H1 (cell line): ENCODE measurements around the gene TNN. TPM values are rescaled to one million over a fixed set of nuclear protein-coding genes. Genes with fewer than 3 reads are reported as not detected.

Source experiments
- CTCF ChIA-PET: fragments of 300-600 bp; sonication (Branson Sonifier 250); formaldehyde crosslinking; loops from one replicate; lab custom pipeline; 2021; ENCODE audit not compliant: partially characterized antibody; lab: Charles Lee
- POLR2A ChIA-PET: fragments of 300-600 bp; sonication (Branson Sonifier 250); formaldehyde crosslinking; loops from one replicate; lab custom pipeline; 2021; ENCODE audit warnings: inconsistent platforms; ENCODE audit not compliant: partially characterized antibody; lab: Charles Lee
- DNase-seq, 2 experiments: peaks; one replicate each; pipeline versions ENCODE4 v3.0.0 to v3.0.0-alpha.2; 2010 to 2022; ENCODE audit warnings: low spot score in 2 of 2, low read depth in 1 of 2, mixed read lengths in 1 of 2
- FAIRE-seq: peaks from 2 replicates; lab custom pipeline; 2011; peaks lifted over from hg19 to GRCh38; lab: Jason Lieb, UNC
- H2AFZ ChIP-seq: 2 replicates; pipeline ENCODE4 v1.8.1; 2012; ENCODE audit warnings: low read length, inconsistent platforms
- H2AK5ac ChIP-seq: 2 replicates; pipeline ENCODE4 v1.6.1; 2013; ENCODE audit warnings: low read depth, low read length
- H2BK120ac ChIP-seq: replicated peaks from 2 replicates; pipeline ENCODE3; 2013; ENCODE audit warnings: low read depth, low read length, inconsistent platforms
- H2BK12ac ChIP-seq: 2 replicates; pipeline ENCODE4 v1.6.1; 2013; ENCODE audit warnings: low read depth, low read length
- H2BK15ac ChIP-seq: 2 replicates; pipeline ENCODE4 v1.6.1; 2013; ENCODE audit warnings: low read length
- H2BK20ac ChIP-seq: 2 replicates; pipeline ENCODE4 v1.6.1; 2013; ENCODE audit warnings: low read length
- H2BK5ac ChIP-seq: 2 replicates; pipeline ENCODE4 v1.6.1; 2013; ENCODE audit warnings: low read depth, low read length
- H3K14ac ChIP-seq: 2 replicates; pipeline ENCODE4 v1.6.1; 2013; ENCODE audit warnings: inconsistent platforms; ENCODE audit not compliant: insufficient read length
- H3K18ac ChIP-seq: 2 replicates; pipeline ENCODE4 v1.6.1; 2013; ENCODE audit warnings: low read length; ENCODE audit errors: extremely low read depth
- H3K23ac ChIP-seq: 2 replicates; pipeline ENCODE4 v1.6.1; 2013; ENCODE audit warnings: inconsistent platforms; ENCODE audit not compliant: insufficient read length
- H3K23me2 ChIP-seq: 2 replicates; pipeline ENCODE4 v1.6.1; 2013; ENCODE audit warnings: low read depth, low read length
- H3K27ac ChIP-seq: 2 replicates; pipeline ENCODE4 v1.6.1; 2011; ENCODE audit warnings: low read depth, low read length, inconsistent platforms
- H3K27me3 ChIP-seq, 4 experiments: replicated peaks in 1 of 4; 1 replicate in 1 of 4; 2 replicates in 3 of 4; pipeline versions ENCODE4 v1.6.1 to v1.8.1; 2011 to 2013; ENCODE audit warnings: low read length in 3 of 4, mild to moderate bottlenecking in 3 of 4, inconsistent platforms in 2 of 4, mixed read lengths in 2 of 4, moderate library complexity in 1 of 4; ENCODE audit not compliant: control insufficient read depth in 3 of 4, insufficient read depth in 3 of 4; ENCODE audit errors: extremely low read depth in 1 of 4
- H3K36me3 ChIP-seq, 4 experiments: 2 replicates each; pipeline versions ENCODE4 v1.6.1 to v1.8.1; 2011 to 2013; ENCODE audit warnings: mild to moderate bottlenecking in 4 of 4, low read length in 3 of 4, moderate library complexity in 2 of 4, control low read depth in 1 of 4, inconsistent platforms in 1 of 4; ENCODE audit not compliant: insufficient read depth in 4 of 4, control insufficient read depth in 2 of 4
- H3K4ac ChIP-seq: replicated peaks from 2 replicates; pipeline ENCODE3; 2013; ENCODE audit warnings: low read length, low read depth, mixed read lengths, inconsistent platforms; ENCODE audit not compliant: insufficient read length
- H3K4me1 ChIP-seq, 4 experiments: replicated peaks in 1 of 4; 1 replicate in 1 of 4; 2 replicates in 3 of 4; pipeline versions ENCODE4 v1.6.1 to v1.8.1; 2011 to 2013; ENCODE audit warnings: low read length in 3 of 4, inconsistent platforms in 2 of 4, mixed read lengths in 1 of 4; ENCODE audit not compliant: insufficient read depth in 4 of 4, control insufficient read depth in 3 of 4
- H3K4me2 ChIP-seq, 2 experiments: 2 replicates each; pipeline versions ENCODE4 v1.6.1 to v1.8.1; 2011 to 2013; ENCODE audit warnings: low read depth in 2 of 2, low read length in 2 of 2, control low read depth in 1 of 2, inconsistent platforms in 1 of 2, mild to moderate bottlenecking in 1 of 2; ENCODE audit not compliant: insufficient read depth in 1 of 2
- H3K4me3 ChIP-seq, 4 experiments: fragments of 200-600, 300-600 bp in 1 of 4; sonication (generic), shearing (Covaris generic), sonication (Bioruptor Twin) in 1 of 4; 2 replicates each; pipeline versions ENCODE4 v1.5.1 to v1.8.1; 2011 to 2016; ENCODE audit warnings: low read length in 4 of 4, low read depth in 3 of 4, control low read depth in 2 of 4, inconsistent platforms in 2 of 4, mild to moderate bottlenecking in 2 of 4, mixed read lengths in 1 of 4, moderate library complexity in 1 of 4; ENCODE audit not compliant: insufficient read depth in 2 of 4; ENCODE audit errors: extremely low read depth in 1 of 4
- H3K56ac ChIP-seq: replicated peaks from 2 replicates; pipeline ENCODE3; 2013; ENCODE audit warnings: low read depth, mild to moderate bottlenecking, mixed read lengths, low read length, inconsistent platforms; ENCODE audit not compliant: insufficient read length
- H3K79me1 ChIP-seq: 2 replicates; pipeline ENCODE4 v1.6.1; 2013; ENCODE audit warnings: low read depth, low read length, control low read depth
- H3K79me2 ChIP-seq, 2 experiments: 2 replicates each; pipeline versions ENCODE4 v1.6.1 to v1.8.1; 2012 to 2013; ENCODE audit warnings: low read length in 2 of 2, mild to moderate bottlenecking in 2 of 2, inconsistent platforms in 1 of 2; ENCODE audit not compliant: insufficient read depth in 2 of 2, control insufficient read depth in 1 of 2
- H3K9ac ChIP-seq, 4 experiments: replicated peaks in 1 of 4; 1 replicate in 1 of 4; 2 replicates in 3 of 4; pipeline versions ENCODE4 v1.6.1 to v1.8.1; 2011 to 2013; ENCODE audit warnings: low read depth in 3 of 4, low read length in 3 of 4, control low read depth in 2 of 4, mild to moderate bottlenecking in 2 of 4, moderate library complexity in 2 of 4, inconsistent platforms in 1 of 4; ENCODE audit errors: extremely low read depth in 1 of 4
- H3K9me3 ChIP-seq, 2 experiments: 2 replicates each; pipeline versions ENCODE4 v1.6.1 to v1.8.1; 2012 to 2013; ENCODE audit warnings: mild to moderate bottlenecking in 2 of 2, moderate library complexity in 2 of 2, control low read depth in 1 of 2, inconsistent platforms in 1 of 2, low read depth in 1 of 2, low read length in 1 of 2, mixed read lengths in 1 of 2; ENCODE audit not compliant: insufficient read depth in 2 of 2
- H4K20me1 ChIP-seq, 2 experiments: replicated peaks in 1 of 2; 2 replicates each; pipeline versions ENCODE3 to v1.8.1; 2011 to 2013; ENCODE audit warnings: inconsistent platforms in 2 of 2, low read length in 2 of 2, mild to moderate bottlenecking in 1 of 2; ENCODE audit not compliant: insufficient read depth in 2 of 2, control insufficient read depth in 1 of 2
- H4K5ac ChIP-seq: 2 replicates; pipeline ENCODE4 v1.6.1; 2013; ENCODE audit warnings: low read length, low read depth, mixed read lengths, inconsistent platforms; ENCODE audit not compliant: insufficient read length
- H4K8ac ChIP-seq: 2 replicates; pipeline ENCODE4 v1.8.0; 2013; ENCODE audit warnings: mild to moderate bottlenecking, moderate library complexity, low read length, inconsistent platforms; ENCODE audit not compliant: insufficient read depth; ENCODE audit errors: extremely low read depth
- H4K91ac ChIP-seq: replicated peaks from 2 replicates; pipeline ENCODE3; 2013; ENCODE audit warnings: low read length, mixed read lengths, inconsistent platforms; ENCODE audit not compliant: insufficient read length
- BACH1 ChIP-seq: IDR thresholded peaks from 2 replicates; pipeline ENCODE4 v1.6.1; 2012; ENCODE audit warnings: low read length, improper control_type of control experiment
- BCL11A ChIP-seq, 2 experiments: IDR thresholded peaks; one replicate each; pipeline ENCODE4 v1.6.1; 2011; ENCODE audit warnings: low read depth in 2 of 2, low read length in 2 of 2, mild to moderate bottlenecking in 2 of 2
- BRCA1 ChIP-seq: IDR thresholded peaks from 2 replicates; pipeline ENCODE4 v1.6.1; 2012; ENCODE audit warnings: low read depth, low read length, improper control_type of control experiment
- GABPA ChIP-seq: IDR thresholded peaks from 2 replicates; pipeline ENCODE4 v1.6.1; 2011; ENCODE audit warnings: mild to moderate bottlenecking, low read length, moderate library complexity, borderline replicate concordance; ENCODE audit not compliant: insufficient read depth
- HDAC2 ChIP-seq, 2 experiments: fragments of 300-600 bp in 1 of 2; sonication (generic) in 1 of 2; IDR thresholded peaks; 2 replicates each; pipeline ENCODE4 v1.6.1; 2011 to 2012; ENCODE audit warnings: low read depth in 2 of 2, low read length in 2 of 2, mild to moderate bottlenecking in 2 of 2, moderate library complexity in 2 of 2, borderline replicate concordance in 1 of 2, inconsistent platforms in 1 of 2
- KDM1A ChIP-seq: fragments of 200-600, 300-600 bp; sonication (generic); IDR thresholded peaks from 2 replicates; pipeline ENCODE4 v1.7.1; 2016; ENCODE audit warnings: mild to moderate bottlenecking, low read length, borderline replicate concordance
- MAX ChIP-seq: IDR thresholded peaks from 2 replicates; pipeline ENCODE4 v1.6.1; 2012; ENCODE audit warnings: inconsistent platforms
- PHF8 ChIP-seq: fragments of 200-600 bp; sonication (generic); conservative IDR thresholded peaks from 2 replicates; pipeline ENCODE4 v1.7.1; 2012; ENCODE audit warnings: low read depth, mild to moderate bottlenecking, inconsistent platforms, low read length, moderate library complexity
- SIN3A ChIP-seq, 2 experiments: IDR thresholded peaks in 1 of 2; conservative IDR thresholded peaks in 1 of 2; 2 replicates each; pipeline ENCODE4 v1.6.1; 2011 to 2012; ENCODE audit warnings: low read length in 2 of 2, improper control_type of control experiment in 1 of 2, low read depth in 1 of 2, mild to moderate bottlenecking in 1 of 2
- SP4 ChIP-seq: IDR thresholded peaks from 2 replicates; pipeline ENCODE4 v1.6.1; 2012; ENCODE audit warnings: low read length, inconsistent platforms
- SRF ChIP-seq: IDR thresholded peaks from 2 replicates; pipeline ENCODE4 v1.6.1; 2011; ENCODE audit warnings: mild to moderate bottlenecking, low read depth, low read length, moderate library complexity
- TAF7 ChIP-seq: optimal IDR thresholded peaks from 2 replicates; pipeline ENCODE3; 2011; ENCODE audit warnings: low read depth, mild to moderate bottlenecking, inconsistent platforms, low read length, moderate library complexity, borderline replicate concordance
- TEAD4 ChIP-seq: IDR thresholded peaks from 2 replicates; pipeline ENCODE4 v1.6.1; 2012; ENCODE audit warnings: low read depth, low read length, inconsistent platforms, mixed read lengths
- YY1 ChIP-seq: IDR thresholded peaks from 2 replicates; pipeline ENCODE4 v1.6.1; 2011; ENCODE audit warnings: low read depth, mild to moderate bottlenecking, low read length
- WGBS, 2 experiments: shearing (Covaris generic) in 1 of 2; methylation state at CpG; one replicate each; pipeline versions ENCODE4 v1.1.6 to v1.1.7; 2013 to 2015; ENCODE audit warnings: low lambda C conversion rate in 2 of 2, mixed read lengths in 2 of 2, inconsistent platforms in 1 of 2, low coverage in 1 of 2, missing lambda C conversion rate in 1 of 2; ENCODE audit not compliant: insufficient replicate concordance in 2 of 2, insufficient coverage in 1 of 2, insufficient read length in 1 of 2; ENCODE audit errors: extremely low coverage in 1 of 2, missing lambda C conversion rate in 1 of 2; 5-methylcytosine and 5-hydroxymethylcytosine counted together
- polyA plus RNA-seq, 7 experiments: library from polyadenylated mRNA; depleted of rRNA in 3 of 7; stranded (reverse) in 5 of 7; unstranded in 2 of 7; fragments of >200 nt in 5 of 7; fragments of 200-250 nt in 2 of 7; gene quantifications; 1 replicate in 5 of 7; 2 replicates in 1 of 7; 4 replicates in 1 of 7; pipeline versions ENCODE4 v1.2.1 to v1.2.3, GENCODE V29; 2011 to 2013; ENCODE audit warnings: missing spikeins in 2 of 7, mixed read lengths in 2 of 7
- total RNA-seq: library from RNA; stranded (reverse); fragmentation: NEBNext Ultra II Directional; extraction: Animal tissue kit (Norgen Biotek cat#: 25700); gene quantifications from 2 replicates; pipeline ENCODE4 v1.2.1, GENCODE V29; 2021

TNN gene
- total and polyA plus RNA-seq, 2 of the 8 experiments (the other 6 are each of a cell fraction or from before 2014, with no cell fraction given), result 0.21 to 0.30 TPM

GRCh38 chr1:175172503-175172902 lies 104.9 kb downstream of the TNN start:
- no peak overlapping the region for H3K18ac ChIP-seq
- no peak overlapping the region for H4K8ac ChIP-seq
- CTCF ChIA-PET, result interaction anchor here (1.2 to 5.1 kb wide), 4 partner anchors 9 to 30 kb away, joined by 3 to 35 read pairs (median 6); no protein-coding TSS in a partner anchor
- no peak overlapping the region for H3K27ac ChIP-seq
- no peak overlapping the region for H2BK12ac ChIP-seq
- H2AK5ac ChIP-seq, result no peak overlapping the region
- H3K9me3 ChIP-seq, result no peaks in the 10 kb centered on the region
- FAIRE-seq, result no peak
- no peaks in the 10 kb centered on the region for H3K36me3 ChIP-seq
- no peak overlapping the region for H2BK20ac ChIP-seq
- 91% methylated on average over 3 of the region's 3 CpGs; no CpG with 5 or more reads in 1 of the 2 experiments for WGBS, 2 experiments
- POLR2A ChIA-PET, result no interaction called here
- no peak overlapping the region for H3K4me2 ChIP-seq
- H3K4me1 ChIP-seq, result no peaks in the 10 kb centered on the region
- H3K27me3 ChIP-seq, result no peaks in the 10 kb centered on the region
- no peaks in the 10 kb centered on the region for H3K23me2 ChIP-seq
- no peak overlapping the region for H3K14ac ChIP-seq
- no peak overlapping the region for H3K4ac ChIP-seq
- no peak overlapping the region for H3K56ac ChIP-seq
- DNase-seq, result no peak
- no peak overlapping the region for H2BK120ac ChIP-seq
- no peak overlapping the region for H3K23ac ChIP-seq
- H3K4me3 ChIP-seq, result no peak overlapping the region
- no peak overlapping the region for H2BK5ac ChIP-seq
- H3K9ac ChIP-seq, result no peak overlapping the region
- no peak overlapping the region for H4K5ac ChIP-seq
- no peak overlapping the region for H2AFZ ChIP-seq
- H3K79me1 ChIP-seq, result no peaks in the 10 kb centered on the region
- H3K79me2 ChIP-seq, result no peaks in the 10 kb centered on the region
- no peak overlapping the region for H2BK15ac ChIP-seq
- no peaks in the 10 kb centered on the region for H4K20me1 ChIP-seq
- H4K91ac ChIP-seq, result no peak overlapping the region
- TF ChIP-seq SP4, result no peak
- TF ChIP-seq SIN3A (conservative IDR thresholded peaks at IDR 0.05 in 1 of 2, IDR thresholded peaks at IDR 0.05 in 1 of 2; ENCODE audit: low read depth in 1 of 2, low read length in 2 of 2), result no peak
- TF ChIP-seq PHF8, result no peak
- TF ChIP-seq TAF7, result no peak
- no peak for TF ChIP-seq BRCA1
- no peak for TF ChIP-seq KDM1A
- no peak for TF ChIP-seq GABPA
- TF ChIP-seq HDAC2 (IDR thresholded peaks at IDR 0.05; ENCODE audit: borderline replicate concordance in 1 of 2, low read depth in 2 of 2, low read length in 2 of 2), result no peak
- no peak for TF ChIP-seq BACH1
- TF ChIP-seq SRF, result no peak
- no peak for TF ChIP-seq YY1
- no peak for TF ChIP-seq BCL11A (IDR thresholded peaks at IDR 0.05; ENCODE audit: low read depth in 2 of 2, low read length in 2 of 2)
- no peak for TF ChIP-seq MAX
- TF ChIP-seq TEAD4, result no peak
